ENCODE measurements around the gene PLBD2. TPM values are rescaled to one million over a fixed set of nuclear protein-coding genes. Genes with fewer than 3 reads are reported as not detected.

PLBD2 gene
- total and polyA plus RNA-seq, 9 of the 15 experiments (the other 6 are each of a cell fraction or from before 2014, with no cell fraction given), result 2.4 to 37.4 (median 6.0) TPM

DNA sequence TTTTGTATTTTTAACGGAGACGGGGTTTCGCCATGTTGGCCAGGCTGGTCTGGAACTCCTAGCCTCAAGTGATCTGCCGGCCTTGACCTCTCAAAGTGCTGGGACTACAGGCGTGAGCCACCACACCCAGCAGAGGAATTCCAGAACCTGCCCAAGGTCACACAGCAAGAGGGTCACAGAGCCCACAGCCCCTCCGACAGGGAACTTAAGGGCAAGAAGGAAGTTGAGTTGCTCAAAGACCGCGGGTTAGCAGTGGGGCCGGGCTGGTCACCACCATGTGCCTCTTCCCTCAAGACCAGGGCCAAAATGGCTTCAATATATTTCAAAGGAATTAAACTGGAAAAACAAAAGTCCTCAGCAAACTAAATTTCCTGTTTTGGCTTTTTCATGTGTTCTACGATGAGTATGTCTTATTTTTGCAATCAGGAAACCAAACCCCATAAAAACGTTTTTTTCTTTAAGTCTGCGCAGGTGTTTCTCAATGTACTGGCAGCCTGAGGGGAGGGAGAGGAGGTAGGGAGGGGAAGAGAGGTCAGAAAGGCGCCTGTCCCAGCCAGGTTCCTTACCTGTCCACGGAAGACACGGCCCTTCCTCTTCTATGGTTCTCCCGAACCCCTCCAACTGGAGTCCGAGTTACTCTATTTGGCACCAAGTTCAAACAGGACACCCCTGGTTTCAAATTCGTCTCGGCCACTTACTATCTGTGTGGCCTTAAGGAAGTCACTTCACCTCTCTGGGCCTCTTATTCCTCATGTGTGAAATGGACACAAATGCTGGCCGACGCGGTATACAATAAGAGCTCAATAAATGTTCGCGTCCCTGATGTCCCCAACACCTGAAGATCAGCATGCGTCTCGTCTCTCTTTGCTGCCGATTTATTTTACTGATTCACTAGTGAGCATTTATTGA, 24.3 kb upstream of the PLBD2 start:
- Histone ChIP-seq H3K36me3 (ENCODE audit: control insufficient read depth, insufficient read depth, low read length) (peaks cover 38% of the 10 kb centered on the region; the same call in 2 of the 3 replicates), H3K9ac (ENCODE audit: insufficient read depth in 1 of 2, low read depth in 2 of 2, low read length in 2 of 2) (peak overlapping the region; percentile 77 to 93), H2AFZ (ENCODE audit: low read depth, low read length) (peak overlapping the region; percentile 98), H3K9me1 (ENCODE audit: control insufficient read depth, insufficient read depth, low read length) (no peaks in the 10 kb centered on the region), H3K27ac (ENCODE audit: extremely low read depth, low read depth, low read length) (peak overlapping the region; percentile 80), H3K4me2 (ENCODE audit: insufficient read depth, low read length) (peak overlapping the region; percentile 95), H3K4me3 (peak overlapping the region; percentile 60), H4K20me1 (replicated peaks; ENCODE audit: control insufficient read depth, insufficient read depth, low read length) (no peaks in the 10 kb centered on the region), H3K4me1 (replicated peaks in 1 of 2; ENCODE audit: control insufficient read depth in 2 of 2, insufficient read depth in 2 of 2, low read length in 2 of 2) (peaks cover 22 to 24% of the 10 kb centered on the region in 2 experiments), H3K79me2 (ENCODE audit: control insufficient read depth, insufficient read depth, low read length) (peaks cover 18% of the 10 kb centered on the region), H3K9me3 (replicated peaks; ENCODE audit: control insufficient read depth, insufficient read depth, low read depth, low read length) (no peaks in the 10 kb centered on the region), H3K27me3 (ENCODE audit: control insufficient read depth in 2 of 2, insufficient read depth in 2 of 2, low read length in 2 of 2) (no peaks in the 10 kb centered on the region)
- ATAC-seq (peak; percentile 36), FAIRE-seq (peak; percentile 59), DNase-seq (ENCODE audit: extremely low read depth in 1 of 4, low spot score in 3 of 4) (peak in 1 of 4 experiments; percentile 47)
- WGBS (ENCODE audit: insufficient coverage, low coverage, missing lambda C conversion rate), result 6% methylated on average over 26 of the region's 27 CpGs
- in situ Hi-C loops (cut with MboI) (no loop called here), intact Hi-C loops (cut with micrococcal nuclease) (no loop called here)
- CTCF ChIA-PET (ENCODE audit: low intra/inter-chr PET ratio), result interaction anchor here (0.7 kb wide), 1 partner anchor 341 kb away, joined by 3 read pairs; no protein-coding TSS in a partner anchor
- BruUV-seq (replicated peaks), result TSS peak; percentile 74
- POLR2A ChIA-PET, result interaction anchor here (1.0 to 2.4 kb wide), 5 partner anchors 10 to 59 kb away, joined by 3 to 9 read pairs (median 5); partner anchors contain the start of gene PLBD2
- TF ChIP-seq, protein P1, sequence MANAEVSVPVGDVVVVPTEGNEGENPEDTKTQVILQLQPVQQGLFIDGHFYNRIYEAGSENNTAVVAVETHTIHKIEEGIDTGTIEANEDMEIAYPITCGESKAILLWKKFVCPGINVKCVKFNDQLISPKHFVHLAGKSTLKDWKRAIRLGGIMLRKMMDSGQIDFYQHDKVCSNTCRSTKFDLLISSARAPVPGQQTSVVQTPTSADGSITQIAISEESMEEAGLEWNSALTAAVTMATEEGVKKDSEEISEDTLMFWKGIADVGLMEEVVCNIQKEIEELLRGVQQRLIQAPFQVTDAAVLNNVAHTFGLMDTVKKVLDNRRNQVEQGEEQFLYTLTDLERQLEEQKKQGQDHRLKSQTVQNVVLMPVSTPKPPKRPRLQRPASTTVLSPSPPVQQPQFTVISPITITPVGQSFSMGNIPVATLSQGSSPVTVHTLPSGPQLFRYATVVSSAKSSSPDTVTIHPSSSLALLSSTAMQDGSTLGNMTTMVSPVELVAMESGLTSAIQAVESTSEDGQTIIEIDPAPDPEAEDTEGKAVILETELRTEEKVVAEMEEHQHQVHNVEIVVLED (CRISPR knock-in tag; IDR thresholded peaks at IDR 0.05), result no peak
- TF ChIP-seq ARNT (IDR thresholded peaks at IDR 0.05) (0 out of 4 replicates have a peak, but pooled peaks of 1 of the 2 experiments have one; percentile 50), SAP30 (IDR thresholded peaks at IDR 0.05; ENCODE audit: borderline replicate concordance, insufficient read depth, low read depth, low read length, poor library complexity, severe bottlenecking) (peak; percentile 2), BCL6 (CRISPR knock-in tag; IDR thresholded peaks at IDR 0.05) (no peak), TEAD2 (tag; IDR thresholded peaks at IDR 0.05) (no peak), FOXJ3 (CRISPR knock-in tag; IDR thresholded peaks at IDR 0.05) (no peak), ZNF140 (CRISPR knock-in tag; IDR thresholded peaks at IDR 0.05) (no peak), ZNF766 (CRISPR knock-in tag; conservative IDR thresholded peaks at IDR 0.05) (0 out of 2 replicates have a peak, but pooled peaks have one; percentile 36), SMAD3 (CRISPR knock-in tag; conservative IDR thresholded peaks at IDR 0.05) (no peak), ESRRA (IDR thresholded peaks at IDR 0.05; ENCODE audit: borderline replicate concordance, low read depth) (peak; percentile 75), GTF2F1 (IDR thresholded peaks at IDR 0.05; ENCODE audit: low read depth, low read length) (no peak)
- TF ChIP-seq, protein P2, sequence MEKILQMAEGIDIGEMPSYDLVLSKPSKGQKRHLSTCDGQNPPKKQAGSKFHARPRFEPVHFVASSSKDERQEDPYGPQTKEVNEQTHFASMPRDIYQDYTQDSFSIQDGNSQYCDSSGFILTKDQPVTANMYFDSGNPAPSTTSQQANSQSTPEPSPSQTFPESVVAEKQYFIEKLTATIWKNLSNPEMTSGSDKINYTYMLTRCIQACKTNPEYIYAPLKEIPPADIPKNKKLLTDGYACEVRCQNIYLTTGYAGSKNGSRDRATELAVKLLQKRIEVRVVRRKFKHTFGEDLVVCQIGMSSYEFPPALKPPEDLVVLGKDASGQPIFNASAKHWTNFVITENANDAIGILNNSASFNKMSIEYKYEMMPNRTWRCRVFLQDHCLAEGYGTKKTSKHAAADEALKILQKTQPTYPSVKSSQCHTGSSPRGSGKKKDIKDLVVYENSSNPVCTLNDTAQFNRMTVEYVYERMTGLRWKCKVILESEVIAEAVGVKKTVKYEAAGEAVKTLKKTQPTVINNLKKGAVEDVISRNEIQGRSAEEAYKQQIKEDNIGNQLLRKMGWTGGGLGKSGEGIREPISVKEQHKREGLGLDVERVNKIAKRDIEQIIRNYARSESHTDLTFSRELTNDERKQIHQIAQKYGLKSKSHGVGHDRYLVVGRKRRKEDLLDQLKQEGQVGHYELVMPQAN (IDR thresholded peaks at IDR 0.05; ENCODE audit: borderline replicate concordance), result no peak
- TF ChIP-seq, protein P3, sequence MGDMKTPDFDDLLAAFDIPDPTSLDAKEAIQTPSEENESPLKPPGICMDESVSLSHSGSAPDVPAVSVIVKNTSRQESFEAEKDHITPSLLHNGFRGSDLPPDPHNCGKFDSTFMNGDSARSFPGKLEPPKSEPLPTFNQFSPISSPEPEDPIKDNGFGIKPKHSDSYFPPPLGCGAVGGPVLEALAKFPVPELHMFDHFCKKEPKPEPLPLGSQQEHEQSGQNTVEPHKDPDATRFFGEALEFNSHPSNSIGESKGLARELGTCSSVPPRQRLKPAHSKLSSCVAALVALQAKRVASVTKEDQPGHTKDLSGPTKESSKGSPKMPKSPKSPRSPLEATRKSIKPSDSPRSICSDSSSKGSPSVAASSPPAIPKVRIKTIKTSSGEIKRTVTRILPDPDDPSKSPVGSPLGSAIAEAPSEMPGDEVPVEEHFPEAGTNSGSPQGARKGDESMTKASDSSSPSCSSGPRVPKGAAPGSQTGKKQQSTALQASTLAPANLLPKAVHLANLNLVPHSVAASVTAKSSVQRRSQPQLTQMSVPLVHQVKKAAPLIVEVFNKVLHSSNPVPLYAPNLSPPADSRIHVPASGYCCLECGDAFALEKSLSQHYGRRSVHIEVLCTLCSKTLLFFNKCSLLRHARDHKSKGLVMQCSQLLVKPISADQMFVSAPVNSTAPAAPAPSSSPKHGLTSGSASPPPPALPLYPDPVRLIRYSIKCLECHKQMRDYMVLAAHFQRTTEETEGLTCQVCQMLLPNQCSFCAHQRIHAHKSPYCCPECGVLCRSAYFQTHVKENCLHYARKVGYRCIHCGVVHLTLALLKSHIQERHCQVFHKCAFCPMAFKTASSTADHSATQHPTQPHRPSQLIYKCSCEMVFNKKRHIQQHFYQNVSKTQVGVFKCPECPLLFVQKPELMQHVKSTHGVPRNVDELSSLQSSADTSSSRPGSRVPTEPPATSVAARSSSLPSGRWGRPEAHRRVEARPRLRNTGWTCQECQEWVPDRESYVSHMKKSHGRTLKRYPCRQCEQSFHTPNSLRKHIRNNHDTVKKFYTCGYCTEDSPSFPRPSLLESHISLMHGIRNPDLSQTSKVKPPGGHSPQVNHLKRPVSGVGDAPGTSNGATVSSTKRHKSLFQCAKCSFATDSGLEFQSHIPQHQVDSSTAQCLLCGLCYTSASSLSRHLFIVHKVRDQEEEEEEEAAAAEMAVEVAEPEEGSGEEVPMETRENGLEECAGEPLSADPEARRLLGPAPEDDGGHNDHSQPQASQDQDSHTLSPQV (IDR thresholded peaks at IDR 0.05), result peak; percentile 82

Measured in K562 (cell line).